GM19455 (cell line): ENCODE measurements around the gene ANKRD44.
A peak's percentile ranks its signal among the peaks of the same experiment; 100 is the strongest.

Source experiments
- ATAC-seq: cut with Tn5 transposase; IDR thresholded peaks from one replicate; pipeline ENCODE4 v1.9.1; 2021; ENCODE audit not compliant: unreplicated experiment

ANKRD44 gene

DNA sequence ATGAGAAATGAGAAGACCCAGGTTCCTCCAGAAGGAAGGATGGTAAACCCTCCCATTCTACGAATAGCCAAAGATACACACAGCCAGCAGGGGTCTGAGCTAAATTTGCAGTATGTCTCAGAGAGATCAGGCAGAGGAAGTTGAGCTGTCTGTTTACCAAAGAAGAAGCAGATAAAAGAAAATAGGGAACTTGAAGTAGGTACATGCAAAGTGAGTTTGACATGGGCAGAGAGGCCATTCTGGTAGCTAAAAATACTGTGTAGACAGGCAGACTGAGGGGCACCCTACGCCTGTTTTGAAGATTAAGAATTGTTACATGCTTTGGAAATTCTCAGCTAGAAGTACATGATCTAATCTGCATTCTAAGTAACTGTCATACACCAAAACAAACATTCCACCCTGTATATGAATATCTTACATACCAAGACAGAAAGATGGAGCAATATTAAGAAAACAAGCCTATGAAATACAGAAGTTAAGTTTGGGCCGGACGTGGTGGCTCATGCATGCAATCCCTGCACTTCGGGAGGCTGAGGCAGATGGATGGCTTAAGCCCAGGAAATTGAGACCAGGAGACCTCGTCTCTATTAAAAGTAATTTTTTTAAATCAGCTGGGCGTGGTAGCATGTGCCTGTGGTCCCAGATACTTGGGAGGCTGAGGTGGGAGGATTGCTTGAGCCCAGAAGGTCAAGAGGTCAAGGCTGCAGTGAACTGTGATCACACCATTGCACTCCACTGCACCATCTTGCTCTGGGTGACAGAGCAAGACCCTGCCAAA is 157.9 kb downstream of the ANKRD44 start:
- peak; percentile 87 for ATAC-seq

DNA sequence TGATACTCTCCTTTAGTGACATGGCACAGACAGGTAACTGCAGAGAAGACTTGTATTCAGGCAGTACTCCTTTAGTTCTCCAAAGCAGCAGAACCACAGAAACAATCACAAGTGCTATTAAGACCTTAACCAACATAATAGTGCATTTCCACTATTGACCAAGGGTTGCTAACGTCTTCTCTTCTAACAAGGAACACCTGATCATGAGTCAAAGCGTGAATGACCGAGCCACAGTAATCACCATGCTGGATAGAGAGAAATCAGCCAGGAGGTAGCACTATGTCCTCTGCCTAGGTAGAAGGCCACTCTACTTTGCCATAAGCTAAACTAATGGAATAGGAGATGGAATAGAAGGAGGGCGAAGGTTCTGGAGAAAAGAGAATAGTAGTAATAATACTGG is 161.0 kb downstream of the ANKRD44 start:
- ATAC-seq = no peak

DNA sequence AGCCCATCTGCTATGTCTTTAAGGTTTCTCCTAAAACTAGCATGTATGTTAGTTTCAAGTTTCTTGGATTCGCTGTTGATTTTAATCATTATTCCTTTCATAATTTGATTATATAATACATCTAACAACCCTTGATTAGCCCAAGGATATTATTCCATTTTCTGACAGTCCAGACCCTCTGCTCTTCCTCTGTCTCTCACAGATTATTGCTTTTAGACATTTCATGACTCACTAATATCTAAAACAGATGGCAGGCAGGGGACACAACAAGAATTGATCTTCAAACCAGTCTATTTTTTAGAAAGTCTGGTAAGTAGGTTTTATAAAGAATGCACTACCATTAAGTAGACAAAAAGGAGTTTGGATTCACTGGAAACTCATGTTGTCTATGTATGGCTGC is 162.2 kb downstream of the ANKRD44 start:
- no peak for ATAC-seq

DNA sequence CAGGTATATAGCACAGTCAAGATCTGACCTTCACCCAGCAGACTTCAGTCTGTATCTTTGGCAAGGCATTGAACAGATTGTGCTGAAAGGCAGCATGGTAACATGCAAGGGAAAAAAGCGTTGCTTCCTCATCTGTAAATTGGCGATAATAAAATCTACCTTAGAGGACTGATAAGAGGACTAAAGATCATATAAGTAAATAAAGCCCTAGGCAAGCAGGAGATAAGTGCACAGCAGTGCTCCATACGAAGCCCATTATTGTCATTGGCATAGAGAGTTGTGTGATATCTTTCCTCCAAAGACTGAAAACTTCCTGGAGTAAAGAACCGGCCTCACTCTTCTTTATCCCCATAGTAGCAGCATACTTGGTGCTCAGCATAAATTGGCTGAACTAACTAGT is 162.6 kb downstream of the ANKRD44 start:
- ATAC-seq = no peak

DNA sequence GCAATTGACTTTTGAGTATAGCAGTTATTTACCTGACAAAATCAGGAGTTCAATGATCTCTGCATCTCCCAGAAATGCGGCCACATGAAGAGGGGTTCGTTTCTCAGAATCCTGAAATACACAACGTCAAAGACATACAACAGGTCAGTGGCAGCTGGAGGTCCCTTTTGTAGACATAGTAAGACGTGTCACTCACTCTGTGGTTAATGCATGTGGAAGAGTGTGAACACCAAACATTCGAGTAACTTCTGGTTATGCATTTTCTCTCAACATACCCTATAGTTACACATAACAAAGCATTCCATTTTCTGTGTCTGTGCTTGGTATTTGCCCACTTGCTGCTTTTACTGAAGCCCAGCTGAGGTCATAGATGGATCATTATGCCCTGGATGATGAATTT is 163.6 kb downstream of the ANKRD44 start:
- ATAC-seq = no peak

- ATAC-seq = peak; percentile 91
These were observed 165.0 kb downstream of the ANKRD44 start for GRCh38 chr2:197145471-197146056.

- ATAC-seq = no peak
These were observed 166.4 kb downstream of the ANKRD44 start for GRCh38 chr2:197144183-197144582.

- ATAC-seq = no peak
These were observed 168.7 kb downstream of the ANKRD44 start for GRCh38 chr2:197141702-197142473.

GRCh38 chr2:197140045-197140444 is 170.5 kb downstream of the ANKRD44 start:
- no peak for ATAC-seq

DNA sequence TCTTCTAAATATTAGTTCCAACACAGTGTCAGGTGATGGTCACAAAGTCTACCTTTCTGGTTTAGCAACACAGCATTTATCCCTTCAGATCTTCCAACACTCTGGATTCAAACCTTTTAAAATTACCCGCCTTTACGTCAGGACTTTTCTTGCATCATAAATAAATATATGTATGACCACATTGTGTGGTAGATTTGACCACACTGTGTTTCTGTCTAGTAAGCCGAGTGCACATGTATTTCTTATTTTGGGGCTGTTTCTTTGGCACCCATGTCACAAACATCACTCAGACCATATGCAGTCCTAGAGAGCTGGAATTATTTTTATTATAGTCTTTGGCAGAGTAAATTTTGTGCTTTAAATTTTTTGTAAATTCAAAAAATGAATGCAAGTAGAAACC is 172.1 kb downstream of the ANKRD44 start:
- ATAC-seq = no peak

DNA sequence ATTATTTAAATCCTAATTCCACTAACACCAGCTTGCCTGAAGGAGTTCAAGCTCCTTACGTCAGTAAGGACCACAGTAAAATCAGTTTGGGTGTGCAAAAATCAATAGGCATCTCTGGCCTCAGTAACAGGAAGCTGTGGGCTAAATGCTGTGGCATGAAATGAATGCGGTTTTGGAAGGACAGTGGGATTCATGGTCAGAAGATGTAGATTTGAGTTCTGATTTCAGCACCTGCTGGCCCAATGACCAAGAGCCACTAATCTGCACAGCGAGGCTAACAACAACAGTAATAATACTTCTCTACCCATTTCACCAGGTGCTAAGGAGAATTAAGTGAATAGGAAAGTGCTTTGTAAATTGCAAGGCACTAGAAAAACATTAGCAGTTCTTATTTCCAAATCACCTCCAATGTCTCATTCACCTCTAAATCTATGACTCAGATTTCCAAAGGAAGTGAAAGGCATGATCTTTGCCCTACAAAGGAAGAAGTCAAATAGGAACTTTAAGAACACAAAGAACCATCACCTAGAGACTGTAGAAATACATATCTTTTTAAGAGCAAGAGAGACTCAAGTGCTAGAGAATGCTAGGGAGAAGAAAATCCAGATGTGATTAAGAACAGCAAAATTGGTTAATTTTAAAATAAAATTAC is 172.6 kb downstream of the ANKRD44 start:
- ATAC-seq = no peak

- ATAC-seq = no peak
These were observed 173.3 kb downstream of the ANKRD44 start for GRCh38 chr2:197137231-197137630.

DNA sequence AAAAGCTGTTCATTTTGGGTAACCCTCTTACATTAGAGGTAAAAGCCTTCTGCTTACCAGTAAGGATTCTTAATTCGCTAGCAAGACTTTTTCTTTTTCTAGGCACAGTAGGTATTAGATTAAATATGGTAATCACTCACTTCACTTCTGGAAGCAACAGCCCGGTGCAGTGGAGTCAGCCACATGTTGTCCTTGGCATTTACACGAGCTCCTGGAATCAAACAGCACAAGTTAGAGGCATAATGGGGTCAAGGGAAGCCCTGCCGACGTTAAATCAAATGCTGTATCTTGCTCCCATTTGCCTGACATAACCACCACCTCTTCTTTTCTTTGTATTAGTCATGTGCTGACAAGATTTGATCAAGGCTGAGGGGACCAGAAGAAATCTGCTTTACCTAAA is 174.1 kb downstream of the ANKRD44 start:
- no peak for ATAC-seq

- ATAC-seq = no peak
These were observed 174.8 kb downstream of the ANKRD44 start for GRCh38 chr2:197135806-197136205.

DNA sequence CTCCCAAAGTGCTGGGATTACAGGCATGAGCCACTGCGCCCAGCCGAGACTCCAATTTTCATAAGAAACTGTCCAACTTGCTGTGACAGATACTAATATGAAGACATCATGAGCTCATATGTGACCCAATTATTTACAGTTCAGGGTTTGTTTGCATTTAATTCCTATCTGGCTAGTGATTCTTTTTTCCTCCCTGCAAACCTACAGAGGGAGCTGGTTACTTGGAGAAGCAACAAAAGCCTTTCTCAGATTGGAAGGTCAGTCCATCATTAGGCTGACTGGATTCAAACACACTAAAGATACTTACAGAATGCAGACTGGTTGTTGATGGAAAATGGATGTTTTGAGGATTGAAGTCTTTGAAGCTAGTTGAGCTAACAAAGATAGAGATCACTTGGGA is 176.4 kb downstream of the ANKRD44 start:
- no peak for ATAC-seq

GRCh38 chr2:197131558-197131855 is 179.1 kb downstream of the ANKRD44 start:
- ATAC-seq = peak; percentile 68

DNA sequence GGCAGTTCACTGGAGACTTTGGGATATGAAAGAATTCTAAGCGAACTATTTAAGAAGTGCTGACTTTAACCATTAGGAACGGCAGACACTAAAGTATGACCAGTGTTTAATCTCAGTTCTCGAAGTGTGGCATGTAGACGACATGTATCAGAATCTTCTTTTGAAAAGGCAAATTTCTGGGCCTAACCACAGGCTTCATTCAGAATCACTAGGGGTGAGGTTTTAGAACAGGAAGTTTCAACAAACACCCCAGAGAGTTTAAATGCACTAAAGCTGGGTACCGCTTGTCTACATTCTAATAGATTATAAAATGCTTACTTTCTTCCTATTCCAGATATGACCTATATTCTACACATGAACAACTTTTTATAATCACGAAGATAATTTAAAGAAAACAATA is 180.3 kb downstream of the ANKRD44 start:
- ATAC-seq = peak; percentile 79

- ATAC-seq = no peak
These were observed 181.7 kb downstream of the ANKRD44 start for GRCh38 chr2:197128897-197129296.

GRCh38 chr2:197128126-197128525 is 182.5 kb downstream of the ANKRD44 start:
- no peak for ATAC-seq

DNA sequence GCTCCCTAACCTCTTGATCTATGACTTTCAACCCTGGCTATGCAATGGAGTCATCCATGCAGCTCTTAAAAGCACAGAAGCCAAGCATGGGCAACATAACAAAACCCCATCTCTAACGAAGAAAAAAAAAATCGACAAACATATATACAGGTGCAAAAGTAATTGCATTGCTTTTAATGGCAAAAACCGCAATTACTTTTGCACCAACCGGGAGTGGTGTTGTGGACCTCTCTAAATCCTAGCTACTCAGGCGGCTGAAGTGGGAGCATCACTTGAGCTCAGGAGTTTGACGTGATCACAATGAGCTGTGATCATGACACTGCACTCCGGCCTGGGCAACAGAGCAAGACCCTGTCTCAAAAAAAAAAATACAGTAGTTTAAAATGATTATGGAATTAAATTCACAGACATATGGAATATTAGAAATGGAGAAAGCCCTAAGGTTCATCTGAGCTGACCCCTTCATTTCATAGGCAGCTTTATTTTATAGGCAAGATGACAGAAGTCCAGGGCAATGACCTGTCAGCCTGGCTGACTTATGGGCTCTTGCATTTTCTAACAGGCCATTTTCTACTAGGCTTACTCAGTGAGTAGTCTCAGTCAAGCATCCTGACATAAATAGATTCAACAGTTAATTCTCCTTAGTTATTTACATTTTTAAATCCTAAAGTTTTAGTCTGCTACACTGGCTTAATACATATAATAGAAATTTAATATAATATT is 183.8 kb downstream of the ANKRD44 start:
- no peak for ATAC-seq
